Prostate gland (tissue), 2 donors: ENCODE results near the gene PCDH1. TPM values are rescaled to one million over a fixed set of nuclear protein-coding genes. Genes with fewer than 3 reads are reported as not detected.
"Not testable (repeated sequence)": the region's sequence is repeated elsewhere in the genome, so short reads cannot be mapped to it uniquely, and the experiment has no call there.

Experiments
- DNase-seq: peaks from one replicate; pipeline ENCODE4 v3.0.0-alpha.2; 2019; ENCODE audit warnings: low spot score
- H3K27ac ChIP-seq, 2 donors: fragments of 200-600 bp; sonication (generic); 2 replicates each; pipeline ENCODE4 v1.5.1; 2017 to 2019
- H3K27me3 ChIP-seq: fragments of 200-600 bp; sonication (generic); replicated peaks from 2 replicates; pipeline ENCODE4 v1.5.1; 2019; ENCODE audit not compliant: insufficient read depth
- H3K36me3 ChIP-seq, 2 donors: fragments of 200-600 bp; sonication (generic); 1 replicate in 1 of 2; 2 replicates in 1 of 2; pipeline versions ENCODE4 v1.5.1 to v1.8.1; 2017 to 2019
- H3K4me1 ChIP-seq: fragments of 200-600 bp; sonication (generic); replicated peaks from 2 replicates; pipeline ENCODE4 v1.5.1; 2019
- H3K4me3 ChIP-seq, 2 donors: fragments of 200-600 bp; sonication (generic); 2 replicates each; pipeline ENCODE4 v1.5.1; 2017 to 2019
- H3K9me3 ChIP-seq: fragments of 200-600 bp; sonication (generic); 2 replicates; pipeline ENCODE4 v1.5.1; 2017
- POLR2A ChIP-seq: fragments of 450-650 bp; IDR thresholded peaks from one replicate; pipeline ENCODE4 v1.6.1; 2016; ENCODE audit warnings: antibody characterized with exemption, mild to moderate bottlenecking
- POLR2AphosphoS5 ChIP-seq: sonication (generic); formaldehyde crosslinking; IDR thresholded peaks from one replicate; pipeline ENCODE4 v1.6.1; 2017; ENCODE audit warnings: antibody characterized with exemption
- WGBS: methylation state at CpG from one replicate; pipeline ENCODE4 v1.1.5; 2018; 5-methylcytosine and 5-hydroxymethylcytosine counted together
- intact Hi-C: fragments of 100-400 bp; cut with DNase I; formaldehyde crosslinking; loops from one replicate; pipeline ENCODE4 v1.14.2; 2022
- total RNA-seq, 2 donors: library from RNA; depleted of rRNA; stranded (reverse); fragments of >200 nt; gene quantifications; one replicate each; pipeline ENCODE4 v1.1.0, GENCODE V29; 2016
- TF ChIP-seq, protein P1 (sequence below), 4 experiments: fragments of 200-600 bp in 2 of 4; fragments of 450-650 bp in 2 of 4; sonication (generic) in 2 of 4; IDR thresholded peaks; 1 replicate in 3 of 4; 2 replicates in 1 of 4; pipeline ENCODE4 v1.5.1; 2016 to 2019; ENCODE audit warnings: antibody characterized with exemption in 4 of 4, mild to moderate bottlenecking in 2 of 4, moderate library complexity in 2 of 4

Gene PCDH1
- total RNA-seq, 2 donors from 2014 or later = 49.2 to 81.1 TPM

- no peak overlapping the region for H3K4me3 ChIP-seq
- H3K4me1 ChIP-seq = no peaks in the 10 kb centered on the region
- H3K27me3 ChIP-seq = no peaks in the 10 kb centered on the region
- TF ChIP-seq POLR2AphosphoS5 = no peak
- TF ChIP-seq POLR2A = no peak
- TF ChIP-seq, protein P1, sequence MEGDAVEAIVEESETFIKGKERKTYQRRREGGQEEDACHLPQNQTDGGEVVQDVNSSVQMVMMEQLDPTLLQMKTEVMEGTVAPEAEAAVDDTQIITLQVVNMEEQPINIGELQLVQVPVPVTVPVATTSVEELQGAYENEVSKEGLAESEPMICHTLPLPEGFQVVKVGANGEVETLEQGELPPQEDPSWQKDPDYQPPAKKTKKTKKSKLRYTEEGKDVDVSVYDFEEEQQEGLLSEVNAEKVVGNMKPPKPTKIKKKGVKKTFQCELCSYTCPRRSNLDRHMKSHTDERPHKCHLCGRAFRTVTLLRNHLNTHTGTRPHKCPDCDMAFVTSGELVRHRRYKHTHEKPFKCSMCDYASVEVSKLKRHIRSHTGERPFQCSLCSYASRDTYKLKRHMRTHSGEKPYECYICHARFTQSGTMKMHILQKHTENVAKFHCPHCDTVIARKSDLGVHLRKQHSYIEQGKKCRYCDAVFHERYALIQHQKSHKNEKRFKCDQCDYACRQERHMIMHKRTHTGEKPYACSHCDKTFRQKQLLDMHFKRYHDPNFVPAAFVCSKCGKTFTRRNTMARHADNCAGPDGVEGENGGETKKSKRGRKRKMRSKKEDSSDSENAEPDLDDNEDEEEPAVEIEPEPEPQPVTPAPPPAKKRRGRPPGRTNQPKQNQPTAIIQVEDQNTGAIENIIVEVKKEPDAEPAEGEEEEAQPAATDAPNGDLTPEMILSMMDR (IDR thresholded peaks at IDR 0.05) = no peak
- no peaks in the 10 kb centered on the region for H3K36me3 ChIP-seq
- WGBS = 65% methylated on average over 2 of the region's 2 CpGs
- H3K27ac ChIP-seq = no peak overlapping the region
- intact Hi-C loops = no loop called here
- DNase-seq = no peak
- no peaks in the 10 kb centered on the region for H3K9me3 ChIP-seq
Measured at GRCh38 chr5:141898448-141899049, 20.3 kb upstream of the PCDH1 start.

- Histone ChIP-seq H3K27me3 (no peaks in the 10 kb centered on the region), H3K4me1 (no peaks in the 10 kb centered on the region), H3K36me3 (no peaks in the 10 kb centered on the region), H3K27ac (no peak overlapping the region), H3K4me3 (no peak overlapping the region), H3K9me3 (no peaks in the 10 kb centered on the region)
- intact Hi-C loops = no loop called here
- TF ChIP-seq POLR2AphosphoS5 (no peak), POLR2A (no peak)
- TF ChIP-seq, protein P1 (IDR thresholded peaks at IDR 0.05) = no peak
- DNase-seq = no peak
- WGBS = 94% methylated on average over 4 of the region's 4 CpGs
Measured at GRCh38 chr5:141897425-141897824, 19.2 kb upstream of the PCDH1 start.

DNA sequence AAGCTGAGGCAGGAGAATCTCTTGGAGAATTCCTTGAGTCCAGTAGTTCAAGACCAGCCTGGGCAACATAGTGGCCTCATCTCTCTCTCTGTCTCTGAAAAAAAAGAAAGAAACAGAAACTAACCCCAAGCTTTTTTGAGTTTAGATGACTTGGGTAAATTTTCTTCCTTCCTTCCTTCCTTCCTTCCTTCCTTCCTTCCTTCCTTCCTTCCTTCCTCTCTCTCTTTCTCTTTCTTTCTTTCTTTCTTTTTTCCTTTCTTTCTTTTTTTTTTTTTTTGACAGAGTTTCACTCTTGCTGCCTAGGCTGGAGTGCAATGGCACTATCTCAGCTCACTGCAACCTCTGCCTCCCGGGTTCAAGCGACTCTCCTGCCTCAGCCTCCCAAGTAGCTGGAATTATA, 12.2 kb upstream of the PCDH1 start:
- intact Hi-C loops, H3K4me1 ChIP-seq, DNase-seq, H3K27me3 ChIP-seq, H3K36me3 ChIP-seq, H3K9me3 ChIP-seq, H3K27ac ChIP-seq, H3K4me3 ChIP-seq: not testable (repeated sequence)
- 100% methylated on average over 2 of the region's 2 CpGs for WGBS

GRCh38 chr5:141889282-141889871, 11.2 kb upstream of the PCDH1 start:
- WGBS = 51% methylated on average over 3 of the region's 3 CpGs
- DNase-seq = no peak

DNA sequence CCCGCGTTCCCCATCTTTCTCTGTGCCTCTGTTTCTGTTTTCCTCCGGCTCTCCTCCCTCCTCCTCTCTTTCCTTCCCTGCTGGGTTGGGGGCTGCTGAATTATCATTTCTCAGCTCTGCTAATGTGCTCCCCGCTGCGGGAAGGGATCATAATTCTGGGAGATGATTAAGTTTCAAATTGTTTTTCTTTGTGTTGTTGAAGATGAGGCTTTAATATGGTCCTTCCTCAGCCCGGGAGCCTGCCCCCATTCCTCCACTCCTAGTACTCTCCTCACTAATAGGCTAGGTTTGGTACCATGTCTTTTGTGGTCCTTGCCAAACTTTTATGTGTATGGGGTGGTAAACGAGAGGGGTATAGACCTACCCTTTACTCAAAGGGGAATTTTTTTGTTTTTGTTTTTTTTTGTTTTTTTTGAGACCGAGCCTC, 5.7 kb upstream of the PCDH1 start:
- no peak for DNase-seq
- H3K9me3 ChIP-seq = no peaks in the 10 kb centered on the region
- H3K36me3 ChIP-seq = no peaks in the 10 kb centered on the region
- H3K27me3 ChIP-seq = peaks cover 8% of the 10 kb centered on the region
- no peak overlapping the region for H3K4me3 ChIP-seq
- no peak overlapping the region for H3K27ac ChIP-seq
- intact Hi-C loops = no loop called here
- TF ChIP-seq POLR2AphosphoS5 = no peak
- TF ChIP-seq, protein P1 (IDR thresholded peaks at IDR 0.05) = no peak
- TF ChIP-seq POLR2A = no peak
- WGBS = 28% methylated on average over 8 of the region's 8 CpGs
- peaks cover 3% of the 10 kb centered on the region for H3K4me1 ChIP-seq

More at GRCh38 chr5:141889282-141889871, 11.2 kb upstream of the PCDH1 start:
- Histone ChIP-seq H3K27me3 (no peaks in the 10 kb centered on the region), H3K9me3 (no peaks in the 10 kb centered on the region), H3K4me3 (no peak overlapping the region), H3K36me3 (no peaks in the 10 kb centered on the region), H3K4me1 (no peaks in the 10 kb centered on the region), H3K27ac (no peak overlapping the region)
- TF ChIP-seq POLR2A (no peak), POLR2AphosphoS5 (no peak)
- TF ChIP-seq, protein P1 (IDR thresholded peaks at IDR 0.05) = no peak
- intact Hi-C loops = no loop called here
